H1 (cell line): ENCODE results near the gene SLX1B. TPM values are rescaled to one million over a fixed set of nuclear protein-coding genes. Genes with fewer than 3 reads are reported as not detected.
"Not testable (repeated sequence)": the region's sequence is repeated elsewhere in the genome, so short reads cannot be mapped to it uniquely, and the experiment has no call there.

Source experiments
- CTCF ChIA-PET: fragments of 300-600 bp; sonication (Branson Sonifier 250); formaldehyde crosslinking; loops from one replicate; lab custom pipeline; 2021; ENCODE audit not compliant: partially characterized antibody; lab: Charles Lee
- POLR2A ChIA-PET: fragments of 300-600 bp; sonication (Branson Sonifier 250); formaldehyde crosslinking; loops from one replicate; lab custom pipeline; 2021; ENCODE audit warnings: inconsistent platforms; ENCODE audit not compliant: partially characterized antibody; lab: Charles Lee
- DNase-seq, 2 experiments: peaks; one replicate each; pipeline versions ENCODE4 v3.0.0 to v3.0.0-alpha.2; 2010 to 2022; ENCODE audit warnings: low spot score in 2 of 2, low read depth in 1 of 2, mixed read lengths in 1 of 2
- FAIRE-seq: peaks from 2 replicates; lab custom pipeline; 2011; peaks lifted over from hg19 to GRCh38; lab: Jason Lieb, UNC
- H2AFZ ChIP-seq: 2 replicates; pipeline ENCODE4 v1.8.1; 2012; ENCODE audit warnings: low read length, inconsistent platforms
- H2AK5ac ChIP-seq: 2 replicates; pipeline ENCODE4 v1.6.1; 2013; ENCODE audit warnings: low read depth, low read length
- H2BK120ac ChIP-seq: replicated peaks from 2 replicates; pipeline ENCODE3; 2013; ENCODE audit warnings: low read depth, low read length, inconsistent platforms
- H2BK12ac ChIP-seq: 2 replicates; pipeline ENCODE4 v1.6.1; 2013; ENCODE audit warnings: low read depth, low read length
- H2BK15ac ChIP-seq: 2 replicates; pipeline ENCODE4 v1.6.1; 2013; ENCODE audit warnings: low read length
- H2BK20ac ChIP-seq: 2 replicates; pipeline ENCODE4 v1.6.1; 2013; ENCODE audit warnings: low read length
- H2BK5ac ChIP-seq: 2 replicates; pipeline ENCODE4 v1.6.1; 2013; ENCODE audit warnings: low read depth, low read length
- H3K14ac ChIP-seq: 2 replicates; pipeline ENCODE4 v1.6.1; 2013; ENCODE audit warnings: inconsistent platforms; ENCODE audit not compliant: insufficient read length
- H3K18ac ChIP-seq: 2 replicates; pipeline ENCODE4 v1.6.1; 2013; ENCODE audit warnings: low read length; ENCODE audit errors: extremely low read depth
- H3K23ac ChIP-seq: 2 replicates; pipeline ENCODE4 v1.6.1; 2013; ENCODE audit warnings: inconsistent platforms; ENCODE audit not compliant: insufficient read length
- H3K23me2 ChIP-seq: 2 replicates; pipeline ENCODE4 v1.6.1; 2013; ENCODE audit warnings: low read depth, low read length
- H3K27ac ChIP-seq: 2 replicates; pipeline ENCODE4 v1.6.1; 2011; ENCODE audit warnings: low read depth, low read length, inconsistent platforms
- H3K27me3 ChIP-seq, 4 experiments: replicated peaks in 1 of 4; 1 replicate in 1 of 4; 2 replicates in 3 of 4; pipeline versions ENCODE4 v1.6.1 to v1.8.1; 2011 to 2013; ENCODE audit warnings: low read length in 3 of 4, mild to moderate bottlenecking in 3 of 4, inconsistent platforms in 2 of 4, mixed read lengths in 2 of 4, moderate library complexity in 1 of 4; ENCODE audit not compliant: control insufficient read depth in 3 of 4, insufficient read depth in 3 of 4; ENCODE audit errors: extremely low read depth in 1 of 4
- H3K36me3 ChIP-seq, 4 experiments: 2 replicates each; pipeline versions ENCODE4 v1.6.1 to v1.8.1; 2011 to 2013; ENCODE audit warnings: mild to moderate bottlenecking in 4 of 4, low read length in 3 of 4, moderate library complexity in 2 of 4, control low read depth in 1 of 4, inconsistent platforms in 1 of 4; ENCODE audit not compliant: insufficient read depth in 4 of 4, control insufficient read depth in 2 of 4
- H3K4ac ChIP-seq: replicated peaks from 2 replicates; pipeline ENCODE3; 2013; ENCODE audit warnings: low read length, low read depth, mixed read lengths, inconsistent platforms; ENCODE audit not compliant: insufficient read length
- H3K4me1 ChIP-seq, 4 experiments: replicated peaks in 1 of 4; 1 replicate in 1 of 4; 2 replicates in 3 of 4; pipeline versions ENCODE4 v1.6.1 to v1.8.1; 2011 to 2013; ENCODE audit warnings: low read length in 3 of 4, inconsistent platforms in 2 of 4, mixed read lengths in 1 of 4; ENCODE audit not compliant: insufficient read depth in 4 of 4, control insufficient read depth in 3 of 4
- H3K4me2 ChIP-seq, 2 experiments: 2 replicates each; pipeline versions ENCODE4 v1.6.1 to v1.8.1; 2011 to 2013; ENCODE audit warnings: low read depth in 2 of 2, low read length in 2 of 2, control low read depth in 1 of 2, inconsistent platforms in 1 of 2, mild to moderate bottlenecking in 1 of 2; ENCODE audit not compliant: insufficient read depth in 1 of 2
- H3K4me3 ChIP-seq, 4 experiments: fragments of 200-600, 300-600 bp in 1 of 4; sonication (generic), shearing (Covaris generic), sonication (Bioruptor Twin) in 1 of 4; 2 replicates each; pipeline versions ENCODE4 v1.5.1 to v1.8.1; 2011 to 2016; ENCODE audit warnings: low read length in 4 of 4, low read depth in 3 of 4, control low read depth in 2 of 4, inconsistent platforms in 2 of 4, mild to moderate bottlenecking in 2 of 4, mixed read lengths in 1 of 4, moderate library complexity in 1 of 4; ENCODE audit not compliant: insufficient read depth in 2 of 4; ENCODE audit errors: extremely low read depth in 1 of 4
- H3K56ac ChIP-seq: replicated peaks from 2 replicates; pipeline ENCODE3; 2013; ENCODE audit warnings: low read depth, mild to moderate bottlenecking, mixed read lengths, low read length, inconsistent platforms; ENCODE audit not compliant: insufficient read length
- H3K79me1 ChIP-seq: 2 replicates; pipeline ENCODE4 v1.6.1; 2013; ENCODE audit warnings: low read depth, low read length, control low read depth
- H3K79me2 ChIP-seq, 2 experiments: 2 replicates each; pipeline versions ENCODE4 v1.6.1 to v1.8.1; 2012 to 2013; ENCODE audit warnings: low read length in 2 of 2, mild to moderate bottlenecking in 2 of 2, inconsistent platforms in 1 of 2; ENCODE audit not compliant: insufficient read depth in 2 of 2, control insufficient read depth in 1 of 2
- H3K9ac ChIP-seq, 4 experiments: replicated peaks in 1 of 4; 1 replicate in 1 of 4; 2 replicates in 3 of 4; pipeline versions ENCODE4 v1.6.1 to v1.8.1; 2011 to 2013; ENCODE audit warnings: low read depth in 3 of 4, low read length in 3 of 4, control low read depth in 2 of 4, mild to moderate bottlenecking in 2 of 4, moderate library complexity in 2 of 4, inconsistent platforms in 1 of 4; ENCODE audit errors: extremely low read depth in 1 of 4
- H3K9me3 ChIP-seq, 2 experiments: 2 replicates each; pipeline versions ENCODE4 v1.6.1 to v1.8.1; 2012 to 2013; ENCODE audit warnings: mild to moderate bottlenecking in 2 of 2, moderate library complexity in 2 of 2, control low read depth in 1 of 2, inconsistent platforms in 1 of 2, low read depth in 1 of 2, low read length in 1 of 2, mixed read lengths in 1 of 2; ENCODE audit not compliant: insufficient read depth in 2 of 2
- H4K20me1 ChIP-seq, 2 experiments: replicated peaks in 1 of 2; 2 replicates each; pipeline versions ENCODE3 to v1.8.1; 2011 to 2013; ENCODE audit warnings: inconsistent platforms in 2 of 2, low read length in 2 of 2, mild to moderate bottlenecking in 1 of 2; ENCODE audit not compliant: insufficient read depth in 2 of 2, control insufficient read depth in 1 of 2
- H4K5ac ChIP-seq: 2 replicates; pipeline ENCODE4 v1.6.1; 2013; ENCODE audit warnings: low read length, low read depth, mixed read lengths, inconsistent platforms; ENCODE audit not compliant: insufficient read length
- H4K8ac ChIP-seq: 2 replicates; pipeline ENCODE4 v1.8.0; 2013; ENCODE audit warnings: mild to moderate bottlenecking, moderate library complexity, low read length, inconsistent platforms; ENCODE audit not compliant: insufficient read depth; ENCODE audit errors: extremely low read depth
- H4K91ac ChIP-seq: replicated peaks from 2 replicates; pipeline ENCODE3; 2013; ENCODE audit warnings: low read length, mixed read lengths, inconsistent platforms; ENCODE audit not compliant: insufficient read length
- WGBS, 2 experiments: shearing (Covaris generic) in 1 of 2; methylation state at CpG; one replicate each; pipeline versions ENCODE4 v1.1.6 to v1.1.7; 2013 to 2015; ENCODE audit warnings: low lambda C conversion rate in 2 of 2, mixed read lengths in 2 of 2, inconsistent platforms in 1 of 2, low coverage in 1 of 2, missing lambda C conversion rate in 1 of 2; ENCODE audit not compliant: insufficient replicate concordance in 2 of 2, insufficient coverage in 1 of 2, insufficient read length in 1 of 2; ENCODE audit errors: extremely low coverage in 1 of 2, missing lambda C conversion rate in 1 of 2; 5-methylcytosine and 5-hydroxymethylcytosine counted together
- polyA plus RNA-seq, 7 experiments: library from polyadenylated mRNA; depleted of rRNA in 3 of 7; stranded (reverse) in 5 of 7; unstranded in 2 of 7; fragments of >200 nt in 5 of 7; fragments of 200-250 nt in 2 of 7; gene quantifications; 1 replicate in 5 of 7; 2 replicates in 1 of 7; 4 replicates in 1 of 7; pipeline versions ENCODE4 v1.2.1 to v1.2.3, GENCODE V29; 2011 to 2013; ENCODE audit warnings: missing spikeins in 2 of 7, mixed read lengths in 2 of 7
- total RNA-seq: library from RNA; stranded (reverse); fragmentation: NEBNext Ultra II Directional; extraction: Animal tissue kit (Norgen Biotek cat#: 25700); gene quantifications from 2 replicates; pipeline ENCODE4 v1.2.1, GENCODE V29; 2021

The SLX1B gene
- total and polyA plus RNA-seq, 2 of the 8 experiments (the other 6 are each of a cell fraction or from before 2014, with no cell fraction given), result 47.9 to 101 TPM

GRCh38 chr16:29405249-29405648 is 49.1 kb upstream of the SLX1B start:
- DNase-seq, H3K18ac ChIP-seq, CTCF ChIA-PET, H3K4me1 ChIP-seq, H4K8ac ChIP-seq, H3K27me3 ChIP-seq, H2BK12ac ChIP-seq, H3K14ac ChIP-seq, H3K27ac ChIP-seq, H2BK20ac ChIP-seq, H3K9me3 ChIP-seq, H2AK5ac ChIP-seq, FAIRE-seq, H2AFZ ChIP-seq, H4K5ac ChIP-seq, H3K36me3 ChIP-seq, H3K23ac ChIP-seq, H3K4me2 ChIP-seq, H3K4me3 ChIP-seq, H3K4ac ChIP-seq, H2BK5ac ChIP-seq, POLR2A ChIA-PET, H3K23me2 ChIP-seq, H3K56ac ChIP-seq, H3K9ac ChIP-seq, H2BK15ac ChIP-seq, H3K79me2 ChIP-seq, H4K20me1 ChIP-seq, H2BK120ac ChIP-seq, H4K91ac ChIP-seq, H3K79me1 ChIP-seq: not testable (repeated sequence)
- 86% methylated on average over 7 of the region's 7 CpGs; no CpG with 5 or more reads in 1 of the 2 experiments for WGBS, 2 experiments

DNA sequence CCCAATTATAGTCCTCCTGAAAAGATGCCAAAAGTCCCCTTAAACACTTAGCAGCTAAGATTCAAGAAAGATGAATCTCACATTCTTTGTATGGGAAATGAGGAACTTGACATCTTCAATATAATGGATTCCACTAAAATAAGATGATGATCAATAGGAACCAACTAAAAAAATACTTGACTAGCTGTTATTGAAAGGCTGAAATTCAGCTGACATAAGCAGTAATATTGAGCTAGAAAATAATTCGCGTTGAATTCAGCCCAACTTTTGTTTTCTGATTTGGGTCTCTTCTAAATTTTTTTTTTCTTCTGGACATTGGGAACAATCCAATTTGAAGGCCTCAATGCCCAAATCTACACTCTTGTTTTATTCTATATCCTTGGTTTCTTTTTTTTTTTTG is 30.7 kb upstream of the SLX1B start:
- H3K27ac ChIP-seq, H3K9me3 ChIP-seq, H3K9ac ChIP-seq, H4K91ac ChIP-seq, H3K4me3 ChIP-seq, H2BK15ac ChIP-seq, H3K36me3 ChIP-seq, H2BK5ac ChIP-seq, H3K14ac ChIP-seq, H3K4ac ChIP-seq, H3K27me3 ChIP-seq, H3K23me2 ChIP-seq, H3K23ac ChIP-seq, H2BK12ac ChIP-seq, H3K4me2 ChIP-seq, H2AFZ ChIP-seq, H4K20me1 ChIP-seq, H2BK20ac ChIP-seq, H2AK5ac ChIP-seq, H3K18ac ChIP-seq, H3K56ac ChIP-seq, POLR2A ChIA-PET, CTCF ChIA-PET, FAIRE-seq, H3K79me1 ChIP-seq, H4K5ac ChIP-seq, H4K8ac ChIP-seq, DNase-seq, H2BK120ac ChIP-seq, H3K79me2 ChIP-seq, H3K4me1 ChIP-seq: not testable (repeated sequence)
- 91% methylated on average over 2 of the region's 2 CpGs; no CpG with 5 or more reads in 1 of the 2 experiments for WGBS, 2 experiments
